HG02642 (cell line): ENCODE results near the gene CD244.
"Not testable (repeated sequence)": the region's sequence is repeated elsewhere in the genome, so short reads cannot be mapped to it uniquely, and the experiment has no call there.

Experiments
- ATAC-seq: cut with Tn5 transposase; IDR thresholded peaks from one replicate; pipeline ENCODE4 v1.9.1; 2021; ENCODE audit warnings: mild to moderate bottlenecking; ENCODE audit not compliant: unreplicated experiment, poor library complexity

CD244 gene

DNA sequence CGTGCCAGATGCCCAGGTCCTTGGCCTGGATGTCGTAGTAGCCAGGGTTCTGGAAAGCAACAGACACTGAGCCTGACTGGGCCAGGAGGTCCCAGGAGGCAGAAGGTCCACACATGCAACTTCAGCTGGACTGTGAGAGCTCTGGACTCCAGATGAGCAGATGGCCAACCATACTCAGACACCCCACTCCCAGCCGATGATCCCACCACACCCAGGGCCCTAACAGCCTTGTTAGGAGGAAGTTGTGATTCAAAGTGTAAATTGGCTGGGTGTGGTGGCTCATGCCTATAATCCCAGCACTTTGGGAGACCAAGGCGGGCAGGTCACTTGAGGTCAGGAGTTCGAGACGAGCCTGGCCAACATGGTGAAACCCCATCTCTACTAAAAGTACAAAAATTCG, 18.6 kb upstream of the CD244 start:
- not testable (repeated sequence) for ATAC-seq

DNA sequence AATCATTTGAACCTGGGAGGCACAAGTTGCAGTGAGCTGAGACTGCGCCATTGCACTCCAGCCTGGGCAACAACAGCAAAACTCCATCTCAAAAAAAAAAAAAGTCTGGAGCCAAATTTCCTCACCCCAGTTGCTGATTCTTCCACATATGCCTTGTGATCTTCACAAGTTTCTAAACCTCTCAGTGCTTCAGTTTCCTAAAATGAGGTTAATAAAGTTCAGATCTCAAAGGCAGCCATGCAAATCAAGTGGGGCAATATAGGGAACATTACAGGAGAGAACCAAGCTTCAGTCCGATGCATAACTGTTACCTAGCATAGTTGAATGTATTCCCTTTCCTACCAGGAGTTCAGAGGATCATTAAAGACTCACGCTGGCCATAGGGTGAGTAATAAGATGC, 17.5 kb upstream of the CD244 start:
- no peak for ATAC-seq

DNA sequence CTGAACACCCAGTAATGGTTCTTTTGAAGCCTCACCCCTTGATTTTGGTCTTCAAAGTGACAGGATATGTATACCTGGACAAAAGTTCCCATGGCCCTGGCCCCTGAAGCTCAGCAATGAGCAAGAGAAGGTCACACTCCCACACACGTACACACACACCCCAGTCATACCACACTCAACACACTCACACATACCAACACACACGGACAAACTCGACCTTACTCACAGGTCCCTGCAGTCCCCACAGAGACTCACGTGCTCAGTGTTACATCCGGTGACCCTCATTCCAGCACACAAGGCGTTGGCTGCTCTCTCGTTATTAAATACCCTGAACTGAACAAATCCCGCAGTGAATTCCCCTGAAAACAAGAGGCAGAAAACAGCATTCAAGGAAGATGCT, 16.4 kb upstream of the CD244 start:
- no peak for ATAC-seq

DNA sequence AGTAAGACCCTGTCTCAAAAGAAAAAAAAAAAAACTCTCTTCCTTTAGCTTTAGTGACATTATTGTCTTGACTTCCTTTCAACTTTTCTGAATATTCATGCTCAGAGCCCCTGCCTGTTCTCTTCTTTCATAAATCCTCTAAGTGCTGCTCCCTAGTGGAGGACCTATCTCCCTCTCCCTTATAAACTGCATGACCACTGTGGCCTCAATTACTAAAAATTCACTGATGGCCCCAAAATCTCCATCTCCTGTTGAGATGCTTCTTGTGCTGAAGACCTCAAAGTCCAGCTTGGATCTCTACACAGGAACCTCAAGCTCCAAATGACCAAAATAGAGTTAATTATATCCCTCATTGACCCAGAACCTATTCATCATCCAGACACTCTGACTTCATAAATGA, 14.5 kb upstream of the CD244 start:
- ATAC-seq = no peak

DNA sequence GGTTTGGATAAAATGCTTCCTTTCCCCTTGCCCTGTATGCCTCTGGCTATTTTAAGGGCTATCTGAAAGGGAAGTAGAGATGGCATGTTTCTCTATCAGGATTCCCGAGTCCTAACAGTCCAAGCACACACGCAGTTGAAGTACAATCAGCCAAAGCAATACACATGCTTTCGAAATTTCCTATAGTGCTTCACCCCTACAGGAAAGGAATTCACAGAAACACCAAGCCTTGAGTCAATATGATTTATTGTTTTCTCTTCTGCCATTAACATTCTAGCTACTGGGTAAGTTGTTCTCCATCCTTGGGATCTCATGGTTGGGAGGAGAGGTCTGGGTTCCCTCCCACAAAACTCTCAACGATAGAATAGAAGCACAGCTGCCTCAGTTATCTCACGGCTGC, 13.6 kb upstream of the CD244 start:
- ATAC-seq = no peak

DNA sequence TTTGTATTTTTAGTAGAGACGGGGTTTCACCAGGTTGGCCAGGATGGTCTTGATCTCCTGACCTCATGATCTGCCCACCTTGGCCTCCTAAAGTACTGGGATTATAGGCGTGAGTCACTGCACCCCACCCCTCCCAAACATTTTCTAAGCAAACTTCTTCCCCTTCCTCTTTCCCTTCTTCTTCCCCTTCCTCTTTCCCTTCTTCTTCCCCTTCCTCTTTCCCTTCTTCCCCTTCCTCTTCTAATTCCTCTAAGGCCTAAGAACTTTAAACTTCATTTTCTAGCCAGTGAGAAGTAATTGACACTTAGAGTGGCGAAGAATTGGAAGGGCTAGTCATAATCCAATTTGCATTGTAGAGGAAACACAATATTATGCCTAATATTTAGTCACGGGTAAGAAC, 12.9 kb upstream of the CD244 start:
- not testable (repeated sequence) for ATAC-seq

DNA sequence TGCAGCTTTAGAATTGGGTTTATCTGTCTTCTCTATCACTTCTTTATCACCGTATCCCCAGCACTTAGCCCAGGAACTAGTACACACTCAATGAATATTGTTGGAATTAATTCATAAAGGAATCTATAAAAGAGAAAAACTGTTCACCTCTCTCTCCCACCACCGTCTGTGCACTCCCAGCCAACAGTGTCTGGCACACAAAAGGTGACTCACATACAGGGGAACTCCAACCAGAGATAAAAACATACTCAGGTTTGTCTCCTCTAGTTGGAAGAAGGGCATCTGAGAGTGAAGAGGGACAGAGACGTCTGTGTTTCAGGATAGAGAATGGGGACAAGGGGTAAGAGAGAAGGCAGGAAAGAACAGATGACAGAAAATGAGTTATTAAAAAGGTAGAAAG, 12.2 kb upstream of the CD244 start:
- ATAC-seq = no peak

DNA sequence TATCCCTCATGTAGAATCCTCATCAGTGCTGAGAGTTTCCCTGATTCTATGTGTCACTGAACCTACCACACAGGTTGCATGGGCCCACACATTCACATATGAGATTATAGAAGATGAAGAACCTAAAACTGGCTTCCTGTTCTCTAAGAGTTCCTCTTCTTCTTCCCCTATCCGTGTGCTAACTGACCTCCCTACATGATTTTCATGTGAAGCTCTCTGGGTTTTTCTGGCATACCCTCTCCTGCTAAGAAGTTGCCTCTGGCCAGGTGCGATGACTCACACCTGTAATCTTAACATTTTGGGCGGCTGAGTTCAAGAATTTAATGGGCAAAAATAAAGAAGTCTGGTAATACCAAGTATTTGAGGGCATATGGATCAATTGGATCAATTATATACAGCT, 5.5 kb upstream of the CD244 start:
- no peak for ATAC-seq

DNA sequence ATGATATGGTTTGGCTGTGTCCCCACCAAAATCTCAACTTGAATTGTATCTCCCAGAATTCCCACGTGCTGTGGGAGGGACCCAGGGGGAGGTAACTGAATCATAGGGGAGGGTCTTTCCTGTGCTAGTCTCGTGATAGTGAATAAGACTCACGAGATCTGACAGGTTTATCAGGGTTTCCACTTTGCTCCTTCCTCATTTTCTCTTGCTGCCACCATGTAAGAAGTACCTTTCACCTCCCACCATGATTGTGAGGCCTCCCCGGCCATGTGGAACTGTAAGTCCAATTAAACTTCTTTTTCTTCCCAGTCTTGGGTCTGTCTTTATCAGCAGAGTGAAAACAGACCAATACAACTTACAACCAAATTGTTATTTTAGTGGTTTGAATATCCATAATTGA, 5.0 kb upstream of the CD244 start:
- ATAC-seq = not testable (repeated sequence)

DNA sequence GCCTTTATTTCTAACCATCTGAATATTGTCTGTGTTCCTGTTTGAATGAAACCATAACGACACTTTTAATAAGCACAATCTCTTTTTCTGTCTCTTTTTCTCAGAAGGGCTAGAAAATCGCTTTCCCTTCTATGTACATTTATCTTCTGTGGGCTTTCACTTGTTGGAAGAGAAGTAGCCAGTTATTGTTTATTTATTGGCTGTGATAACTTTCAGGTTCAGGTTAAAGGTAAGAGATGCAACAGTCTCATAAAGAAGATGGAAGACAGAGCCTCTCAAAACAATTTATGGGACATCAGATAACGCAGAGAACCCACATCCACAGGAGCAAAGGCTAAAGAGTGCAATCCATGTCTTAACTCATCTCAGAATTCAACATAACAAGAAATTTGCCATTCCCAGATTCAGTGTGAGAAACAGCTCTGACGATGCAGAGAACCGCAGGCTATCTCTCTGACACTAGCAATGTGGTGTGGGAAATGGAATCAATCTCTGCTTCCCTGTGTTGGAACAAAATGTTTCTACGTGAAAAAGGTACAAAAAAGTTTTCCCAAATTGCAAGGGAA, 4.1 kb upstream of the CD244 start:
- no peak for ATAC-seq

DNA sequence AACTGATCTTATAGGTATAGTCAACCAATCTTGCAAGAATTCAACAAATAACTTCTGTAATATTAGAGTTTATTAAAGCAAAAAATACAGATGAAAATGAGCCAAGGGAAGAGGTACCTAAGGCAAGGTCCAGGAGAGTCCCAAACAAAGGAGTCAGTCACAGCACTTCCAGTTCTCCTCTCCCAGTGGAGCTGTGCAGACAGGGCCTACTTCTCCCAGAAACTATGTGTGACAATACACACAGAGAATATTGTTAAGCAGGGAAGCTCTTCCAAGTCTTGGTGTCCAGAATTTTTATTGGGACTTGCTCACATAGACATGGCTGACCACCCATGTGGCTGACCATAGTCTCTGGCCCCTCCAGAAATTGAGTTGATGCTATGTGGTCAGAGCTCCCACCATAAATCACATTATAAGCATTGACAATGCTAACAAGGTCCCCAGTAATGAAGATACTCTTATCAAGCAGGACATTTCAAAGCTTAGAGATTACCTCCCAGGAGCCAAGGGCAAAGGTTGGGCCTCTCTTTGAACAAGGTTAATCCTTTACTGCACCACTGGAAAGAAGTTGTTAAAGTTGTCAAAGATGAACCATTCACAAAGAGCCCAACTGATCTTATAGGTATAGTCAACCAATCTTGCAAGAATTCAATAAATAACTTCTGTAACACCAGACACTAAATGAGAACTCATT, 3.5 kb upstream of the CD244 start:
- ATAC-seq = no peak

DNA sequence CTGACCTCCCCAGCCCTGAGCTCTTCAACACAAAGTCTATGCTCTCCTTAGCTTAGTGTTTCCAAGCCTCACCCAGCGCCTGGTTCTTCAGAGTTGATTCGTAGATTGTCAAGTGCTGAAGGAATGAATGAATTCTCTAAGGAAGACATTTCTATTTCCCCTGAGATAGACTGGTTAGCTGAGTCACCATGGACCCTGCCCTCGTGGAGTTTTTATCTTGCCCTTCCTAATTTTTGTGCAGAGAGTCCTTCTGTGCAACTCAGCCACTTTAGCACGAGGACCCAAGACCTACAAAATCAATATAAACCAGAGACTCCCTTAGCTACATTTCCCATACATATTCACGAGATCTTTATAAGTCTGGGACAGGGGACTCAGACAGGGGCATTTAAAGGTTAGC, 2.6 kb upstream of the CD244 start:
- ATAC-seq = no peak

DNA sequence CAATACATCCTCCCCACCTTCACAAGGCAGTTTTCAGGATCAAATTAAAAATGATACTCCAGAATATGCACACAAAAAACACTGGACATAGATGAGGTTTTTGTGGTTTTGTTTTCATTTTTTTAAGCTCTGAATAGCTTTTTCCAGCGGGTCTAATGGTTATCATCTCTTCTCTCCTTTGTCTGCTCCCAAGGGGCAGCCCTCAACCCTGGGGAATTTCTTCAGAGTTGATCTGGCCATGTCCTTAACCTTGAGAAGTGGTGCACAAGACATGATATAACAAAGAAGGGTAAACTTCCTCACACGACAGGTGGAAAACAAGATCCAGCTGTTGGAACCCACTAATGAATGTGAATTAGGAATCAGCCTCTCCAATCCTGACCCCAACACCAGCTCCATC, 1.5 kb upstream of the CD244 start:
- ATAC-seq = no peak

DNA sequence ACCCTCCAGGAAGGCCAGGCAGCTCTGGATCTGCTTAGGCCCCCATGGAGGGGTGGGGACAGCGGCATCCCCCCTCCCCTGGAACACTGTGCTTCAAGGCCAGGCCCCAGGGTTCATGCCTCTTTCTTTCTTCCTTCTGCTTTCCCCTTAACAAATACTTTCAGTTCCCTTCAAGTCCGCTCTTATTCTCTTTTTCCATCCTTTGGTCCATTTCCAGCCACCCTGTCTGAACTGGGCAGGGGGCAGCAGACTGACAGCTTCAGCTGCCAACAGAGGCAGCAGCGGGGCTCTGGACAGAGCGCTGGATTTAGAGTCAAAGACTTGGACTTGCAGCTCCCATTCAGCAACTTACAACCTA, 1.1 kb upstream of the CD244 start:
- ATAC-seq = no peak

DNA sequence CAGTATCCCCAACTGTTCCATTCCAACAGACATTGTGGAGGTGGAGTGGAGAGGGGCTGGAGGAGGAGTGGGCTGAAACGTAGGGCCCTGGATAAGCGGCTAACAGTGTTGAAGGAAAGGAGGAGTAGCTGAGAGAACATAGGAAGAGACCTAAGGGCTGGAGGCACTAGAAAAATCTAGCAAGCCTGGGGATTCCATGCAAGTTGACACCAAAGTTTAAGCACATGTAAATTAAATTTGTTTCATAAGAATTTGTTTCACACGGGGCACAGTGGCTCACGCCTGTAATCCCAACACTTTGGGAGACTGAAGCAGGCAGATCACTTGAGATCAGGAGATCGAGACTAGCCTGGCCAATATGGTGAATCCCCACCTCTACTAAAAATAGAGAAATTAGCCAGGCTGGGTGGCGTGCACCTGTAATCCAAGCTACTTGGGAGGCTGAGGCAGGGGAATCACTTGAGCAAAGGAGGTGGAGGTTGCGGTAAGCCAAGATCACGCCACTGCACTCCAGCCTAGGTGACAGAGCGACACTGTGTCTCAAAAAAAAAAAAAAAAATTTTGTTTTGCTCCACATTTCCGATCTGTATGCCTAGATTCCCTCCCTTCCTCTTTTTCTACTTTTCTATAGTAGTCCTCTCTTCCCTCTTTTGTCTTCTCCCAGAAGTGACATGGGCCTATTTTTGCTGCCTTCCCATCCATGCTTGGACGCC, 530 bp upstream of the CD244 start:
- no peak for ATAC-seq

DNA sequence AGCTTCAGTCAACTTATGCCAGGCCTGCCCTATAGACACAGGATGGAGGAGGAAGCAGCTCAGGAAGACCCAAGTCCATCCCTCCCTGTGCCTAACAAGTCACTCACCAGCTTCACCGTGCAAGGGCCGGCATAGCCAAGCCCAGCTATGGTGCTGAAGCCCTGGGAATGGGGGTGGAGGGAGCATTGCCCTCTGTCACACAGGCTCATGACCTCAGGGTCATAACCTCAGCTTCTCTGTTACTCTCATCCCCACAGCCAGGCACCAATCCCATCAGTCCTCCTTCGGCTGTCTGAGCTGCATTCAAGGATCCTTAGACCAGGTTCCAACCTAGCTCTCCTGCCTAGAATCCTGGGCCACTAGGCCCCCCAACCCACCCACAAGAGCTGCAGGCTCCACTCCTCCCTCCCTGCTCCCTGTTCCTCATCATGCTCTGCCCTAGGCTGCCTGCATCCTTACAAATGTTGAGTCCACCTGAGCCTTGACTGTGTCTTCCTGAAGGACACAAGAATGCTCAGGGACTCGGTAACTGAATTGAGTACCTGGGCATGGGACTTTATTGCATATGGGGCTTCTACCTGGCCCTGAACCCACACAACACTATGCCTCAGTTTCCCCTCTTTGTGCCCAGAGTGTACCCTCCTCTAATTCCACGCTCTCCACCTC, 1.7 kb downstream of the CD244 start:
- no peak for ATAC-seq

DNA sequence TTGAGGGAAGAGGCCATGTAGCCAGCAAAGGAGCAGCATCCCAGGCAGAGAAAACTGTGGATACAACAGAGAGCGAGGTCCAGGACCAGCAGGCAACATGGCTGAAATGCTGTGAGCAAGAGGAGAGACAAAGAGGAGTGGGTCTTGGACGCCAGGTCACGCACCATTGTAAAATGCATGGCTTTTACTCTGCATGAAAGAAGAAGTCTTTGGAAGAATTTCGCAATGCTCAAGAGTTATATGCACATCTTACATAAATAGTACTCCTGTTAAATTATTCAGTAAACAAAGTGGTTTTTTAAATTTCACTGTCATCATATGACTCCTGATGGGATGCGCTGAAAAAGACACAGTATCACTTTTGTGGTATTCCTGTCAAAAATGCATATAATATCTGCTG, 3.5 kb downstream of the CD244 start:
- ATAC-seq = no peak

DNA sequence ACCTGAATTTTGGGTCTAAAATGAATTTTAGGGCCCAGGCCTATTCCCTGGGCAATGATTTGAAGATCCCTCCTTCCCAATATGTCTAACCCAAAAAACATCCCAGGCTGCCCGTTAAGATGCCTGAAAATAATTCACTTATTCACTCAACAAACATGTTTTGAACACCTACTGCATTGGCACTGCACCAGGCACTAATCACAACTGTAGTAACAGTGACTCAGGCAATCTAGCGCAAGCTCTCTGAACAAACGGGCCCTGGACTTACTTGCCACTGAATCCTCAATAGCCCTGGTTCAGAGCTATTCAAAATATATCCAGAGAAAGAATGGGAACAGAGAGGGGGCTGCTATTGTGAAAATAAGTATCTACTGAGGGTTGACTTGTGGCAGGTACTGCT, 4.2 kb downstream of the CD244 start:
- no peak for ATAC-seq

DNA sequence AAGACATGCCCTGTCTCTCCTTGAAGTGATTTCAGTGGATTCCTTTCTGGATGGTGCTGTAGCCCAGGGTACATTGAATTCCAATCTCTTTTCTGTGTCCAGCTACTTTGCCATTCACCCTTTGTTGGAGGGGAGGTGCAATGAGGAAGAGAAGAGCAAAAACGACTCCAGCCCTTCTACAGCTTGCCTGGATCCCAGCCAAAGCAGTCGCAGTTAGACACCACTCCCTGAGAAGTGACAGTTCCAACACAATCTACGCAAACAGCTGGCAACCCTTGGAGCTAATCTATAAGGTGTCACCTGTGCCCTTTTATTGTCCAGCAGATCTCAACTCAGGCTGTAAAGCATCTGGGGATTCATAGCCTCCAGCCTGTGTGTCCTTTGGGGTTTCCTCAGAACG, 4.6 kb downstream of the CD244 start:
- no peak for ATAC-seq

DNA sequence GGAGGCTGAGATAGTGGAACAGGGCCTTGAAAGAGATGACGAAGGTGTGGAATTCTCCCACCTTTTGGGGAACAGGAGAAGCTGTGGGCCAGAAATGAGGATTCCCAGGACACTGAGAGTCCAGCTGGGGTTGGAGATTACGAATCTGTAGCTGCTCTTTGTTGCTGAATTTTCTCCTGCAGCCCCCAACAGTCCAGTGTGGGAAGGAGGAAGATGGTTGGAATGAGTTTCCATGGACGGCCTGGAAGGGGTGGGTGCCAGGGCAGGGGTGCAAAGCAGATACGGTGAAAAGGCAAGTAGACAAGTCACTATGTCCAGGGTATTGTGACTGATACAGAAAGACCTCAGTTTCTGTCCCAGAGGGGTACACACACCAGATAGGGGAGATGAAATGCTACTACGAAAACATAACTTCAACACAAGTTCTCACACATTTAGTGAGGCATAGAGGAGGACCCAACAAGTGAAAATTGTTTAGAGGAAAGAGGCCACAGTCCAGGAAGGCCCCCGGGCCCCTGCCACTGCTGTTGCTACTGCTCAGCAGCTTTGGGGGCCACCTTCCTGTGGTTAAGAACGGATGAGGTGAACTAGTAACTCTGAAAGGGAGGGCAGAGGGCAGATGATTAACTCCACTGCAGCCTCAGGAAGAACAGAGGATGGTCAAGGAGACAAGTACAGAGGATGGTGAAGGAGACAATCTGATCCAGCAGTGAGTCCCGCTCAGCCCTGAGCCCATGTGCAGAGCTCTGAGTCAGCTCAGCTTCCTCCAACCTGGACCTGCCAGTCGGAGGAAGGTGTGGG, 7.3 kb downstream of the CD244 start:
- ATAC-seq = peak; percentile 77

DNA sequence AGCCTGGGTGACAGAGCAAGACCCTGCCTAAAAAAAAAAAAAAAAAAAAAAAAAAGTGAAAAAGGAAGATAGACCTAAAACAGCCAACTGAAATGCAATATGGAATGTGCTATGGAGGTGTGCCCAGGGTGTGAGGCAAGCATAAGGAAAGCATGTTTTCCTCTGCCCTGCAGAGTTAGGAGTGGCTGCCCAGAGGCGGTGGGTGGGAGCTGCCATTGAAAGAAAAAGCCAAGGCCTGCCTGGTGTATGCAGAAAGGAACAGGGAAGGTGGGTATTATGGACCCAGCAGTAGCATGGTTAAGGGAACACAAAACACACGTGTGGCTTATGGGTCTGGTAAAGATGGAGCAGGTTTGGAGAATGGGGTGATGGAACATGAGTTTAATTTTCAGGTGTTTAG, 8.9 kb downstream of the CD244 start:
- ATAC-seq = no peak
